Measurements from ENCODE around the gene CALML4.

CALML4 gene

DNA sequence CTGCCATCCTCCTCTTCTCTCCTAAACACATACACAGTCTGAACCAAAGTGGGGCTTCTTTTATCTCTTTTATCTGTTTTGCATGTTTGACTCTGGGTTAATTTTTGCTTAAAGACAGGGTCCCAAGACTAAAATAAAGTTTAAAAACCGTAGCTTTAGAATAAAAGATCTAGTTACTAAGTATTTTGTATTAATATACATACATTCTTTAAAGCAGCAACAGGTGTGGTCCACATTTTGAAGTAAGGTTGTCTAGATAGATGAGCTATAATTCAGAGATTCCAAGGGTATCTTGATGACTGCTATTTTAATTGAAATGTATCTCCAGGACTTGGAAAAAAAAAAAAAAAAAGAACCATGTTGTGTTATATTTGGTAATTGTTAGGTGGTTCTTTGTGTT is 61.3 kb downstream of the CALML4 start:
- DNase-seq (ENCODE audit: low spot score): no peak

DNA sequence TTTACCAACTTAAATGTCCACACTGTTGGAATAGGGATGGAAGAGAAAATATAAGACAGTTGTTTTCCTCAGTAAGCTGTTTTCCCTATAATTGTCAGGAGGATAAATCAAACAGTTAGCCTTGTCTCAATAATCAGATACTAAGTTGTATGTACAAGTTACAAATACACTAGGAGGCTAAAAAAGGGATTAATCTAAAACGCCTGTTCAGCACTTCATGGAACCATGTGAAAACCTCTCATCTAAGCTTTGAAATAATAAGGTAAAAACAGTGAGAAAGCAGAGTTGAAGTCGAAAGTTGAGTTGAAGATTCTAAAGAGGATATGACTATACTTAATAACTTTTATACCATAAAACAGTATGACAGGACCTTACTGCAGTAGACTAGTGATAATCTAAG is 62.0 kb downstream of the CALML4 start:
- DNase-seq (ENCODE audit: low spot score): no peak

All from HuH-7.5 (cell line).